SJCRH30 (cell line): ENCODE measurements around the gene GLYATL1B. TPM values are rescaled to one million over a fixed set of nuclear protein-coding genes. Genes with fewer than 3 reads are reported as not detected.

Experiments used
- total RNA-seq: library from RNA; depleted of rRNA; stranded (reverse); fragments of >200 nt; shearing (Covaris generic); gene quantifications from 2 replicates; pipeline ENCODE4 v1.2.3, GENCODE V29; 2014; rRNA removed

The GLYATL1B gene
- total RNA-seq, 1 experiment from 2014 or later, result 0.24 TPM

Other genes with a start within 250 kb of the GLYATL1B start
- gene GLYATL2, start 241.6 kb upstream of the GLYATL1B start, total RNA-seq, result not detected in 2 replicates
- not detected in 2 replicates for gene GLYATL1, start 146.8 kb upstream of the GLYATL1B start, total RNA-seq
- 58.3 and 69.9 TPM in 2 replicates for gene FAM111B, start 20.9 kb downstream of the GLYATL1B start, total RNA-seq
- 19.8 and 25.5 TPM in 2 replicates for gene FAM111A, start 56.5 kb downstream of the GLYATL1B start, total RNA-seq
- gene DTX4, start 85.8 kb downstream of the GLYATL1B start, total RNA-seq, result 26.3 and 26.7 TPM in 2 replicates
- not detected in 2 replicates for gene MPEG1, start 126.6 kb downstream of the GLYATL1B start, total RNA-seq